ENCODE measurements around the gene SPAG6. TPM values are rescaled to one million over a fixed set of nuclear protein-coding genes. Genes with fewer than 3 reads are reported as not detected.

SPAG6 gene
- total RNA-seq, 1 donor from 2014 or later, result 8.9 TPM

GRCh38 chr10:22427890-22428571 is 82.7 kb downstream of the SPAG6 start:
- TF ChIP-seq CTCF (IDR thresholded peaks at IDR 0.05; ENCODE audit: unreplicated experiment), result no peak
- peak overlapping the region; percentile 0 for H3K4me3 Mint-ChIP-seq (ENCODE audit: low read depth)
- H3K27me3 Mint-ChIP-seq, result no peaks in the 10 kb centered on the region
- H3K27ac Mint-ChIP-seq, result peak overlapping the region; percentile 79
- no peaks in the 10 kb centered on the region for H3K36me3 Mint-ChIP-seq (ENCODE audit: insufficient read depth)
- H3K4me1 Mint-ChIP-seq (ENCODE audit: low read depth), result peaks cover 39% of the 10 kb centered on the region
- H3K9me3 Mint-ChIP-seq (ENCODE audit: low read depth), result no peaks in the 10 kb centered on the region
- no peak for DNase-seq (ENCODE audit: low spot score, unreplicated experiment)

- TF ChIP-seq CTCF (IDR thresholded peaks at IDR 0.05; ENCODE audit: unreplicated experiment), result no peak
- H3K27me3 Mint-ChIP-seq, result no peaks in the 10 kb centered on the region
- H3K4me3 Mint-ChIP-seq (ENCODE audit: low read depth), result no peak overlapping the region
- DNase-seq (ENCODE audit: low spot score, unreplicated experiment), result no peak
- H3K9me3 Mint-ChIP-seq (ENCODE audit: low read depth), result no peaks in the 10 kb centered on the region
- H3K4me1 Mint-ChIP-seq (ENCODE audit: low read depth), result peaks cover 43% of the 10 kb centered on the region
- no peak overlapping the region for H3K27ac Mint-ChIP-seq
- H3K36me3 Mint-ChIP-seq (ENCODE audit: insufficient read depth), result no peaks in the 10 kb centered on the region
Observed at GRCh38 chr10:22429146-22429545, 83.8 kb downstream of the SPAG6 start.

GRCh38 chr10:22429981-22430421 is 84.7 kb downstream of the SPAG6 start:
- H3K4me1 Mint-ChIP-seq (ENCODE audit: low read depth), result peaks cover 46% of the 10 kb centered on the region
- no peaks in the 10 kb centered on the region for H3K9me3 Mint-ChIP-seq (ENCODE audit: low read depth)
- H3K27ac Mint-ChIP-seq, result peak overlapping the region; percentile 5
- TF ChIP-seq CTCF (IDR thresholded peaks at IDR 0.05; ENCODE audit: unreplicated experiment), result no peak
- H3K36me3 Mint-ChIP-seq (ENCODE audit: insufficient read depth), result no peaks in the 10 kb centered on the region
- no peak for DNase-seq (ENCODE audit: low spot score, unreplicated experiment)
- no peak overlapping the region for H3K4me3 Mint-ChIP-seq (ENCODE audit: low read depth)
- H3K27me3 Mint-ChIP-seq, result no peaks in the 10 kb centered on the region

- no peaks in the 10 kb centered on the region for H3K27me3 Mint-ChIP-seq
- DNase-seq (ENCODE audit: low spot score, unreplicated experiment), result no peak
- TF ChIP-seq CTCF (IDR thresholded peaks at IDR 0.05; ENCODE audit: unreplicated experiment), result no peak
- peaks cover 35% of the 10 kb centered on the region for H3K4me1 Mint-ChIP-seq (ENCODE audit: low read depth)
- no peak overlapping the region for H3K4me3 Mint-ChIP-seq (ENCODE audit: low read depth)
- H3K9me3 Mint-ChIP-seq (ENCODE audit: low read depth), result no peaks in the 10 kb centered on the region
- no peaks in the 10 kb centered on the region for H3K36me3 Mint-ChIP-seq (ENCODE audit: insufficient read depth)
- peak overlapping the region; percentile 93 for H3K27ac Mint-ChIP-seq
Observed at GRCh38 chr10:22433875-22434274, 88.6 kb downstream of the SPAG6 start.

GRCh38 chr10:22434521-22434920 is 89.2 kb downstream of the SPAG6 start:
- H3K36me3 Mint-ChIP-seq (ENCODE audit: insufficient read depth), result no peaks in the 10 kb centered on the region
- no peaks in the 10 kb centered on the region for H3K9me3 Mint-ChIP-seq (ENCODE audit: low read depth)
- H3K4me1 Mint-ChIP-seq (ENCODE audit: low read depth), result peaks cover 33% of the 10 kb centered on the region
- no peaks in the 10 kb centered on the region for H3K27me3 Mint-ChIP-seq
- TF ChIP-seq CTCF (IDR thresholded peaks at IDR 0.05; ENCODE audit: unreplicated experiment), result no peak
- H3K4me3 Mint-ChIP-seq (ENCODE audit: low read depth), result no peak overlapping the region
- no peak for DNase-seq (ENCODE audit: low spot score, unreplicated experiment)
- peak overlapping the region; percentile 93 for H3K27ac Mint-ChIP-seq

All from progenitor cell of endocrine pancreas (in vitro differentiated cells).